ENCODE data around the gene GATAD2B.

GATAD2B gene

DNA sequence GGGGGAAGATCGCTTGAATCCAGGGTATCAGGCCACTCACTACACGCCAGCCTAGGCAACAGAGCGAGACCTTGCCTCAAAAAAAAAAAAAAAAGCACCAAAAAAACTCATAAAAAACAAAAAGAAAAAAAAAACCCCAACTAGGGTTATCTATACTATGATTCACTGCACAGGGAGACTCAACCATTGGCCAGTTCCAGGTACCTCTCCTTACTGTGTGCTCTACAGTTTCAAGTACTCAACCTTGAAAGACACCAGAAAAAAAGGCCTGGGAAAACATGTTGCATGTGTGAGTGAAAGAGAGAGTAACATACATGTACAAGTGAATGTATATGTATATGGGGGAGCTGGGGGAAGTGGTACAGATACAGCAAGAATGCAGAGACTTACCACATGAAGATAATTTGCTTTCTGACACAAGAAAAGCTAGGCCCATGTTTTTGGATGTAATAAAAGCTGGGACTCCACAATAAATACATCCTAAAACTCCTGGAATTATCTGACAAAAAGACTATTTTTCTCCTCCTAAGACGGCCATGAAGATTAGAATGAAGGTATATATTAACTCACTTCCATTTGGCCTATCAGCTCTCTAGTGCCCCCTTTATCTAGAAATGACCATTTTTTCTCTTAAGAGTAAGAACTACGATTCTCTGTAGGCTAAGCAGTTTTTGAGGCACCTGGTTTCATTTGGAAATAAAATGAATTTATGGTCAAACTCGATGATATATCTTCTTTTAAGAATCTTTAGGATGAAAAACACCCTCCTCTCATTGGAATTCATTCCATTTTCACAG is 95.4 kb downstream of the GATAD2B start:
- no peak for DNase-seq

DNA sequence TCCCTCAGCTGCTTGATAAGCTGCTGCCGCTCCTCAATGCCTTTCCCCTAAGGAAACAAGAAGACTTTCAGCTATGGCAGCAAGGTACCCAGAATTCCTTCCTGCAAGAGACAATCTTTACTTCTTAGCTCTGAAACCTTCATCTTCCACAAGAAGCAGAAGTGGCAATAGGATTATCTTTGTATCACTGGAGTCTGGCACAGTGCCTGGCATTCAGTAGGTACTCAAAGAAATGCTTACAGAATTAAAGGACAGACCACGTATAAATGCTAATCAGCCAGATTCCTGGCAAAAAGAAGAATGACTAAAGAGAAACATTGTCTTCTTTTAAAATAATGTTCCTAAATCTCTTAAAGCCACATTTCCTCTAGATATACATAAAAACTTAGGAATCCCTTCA is 103.9 kb downstream of the GATAD2B start:
- no peak for DNase-seq

DNA sequence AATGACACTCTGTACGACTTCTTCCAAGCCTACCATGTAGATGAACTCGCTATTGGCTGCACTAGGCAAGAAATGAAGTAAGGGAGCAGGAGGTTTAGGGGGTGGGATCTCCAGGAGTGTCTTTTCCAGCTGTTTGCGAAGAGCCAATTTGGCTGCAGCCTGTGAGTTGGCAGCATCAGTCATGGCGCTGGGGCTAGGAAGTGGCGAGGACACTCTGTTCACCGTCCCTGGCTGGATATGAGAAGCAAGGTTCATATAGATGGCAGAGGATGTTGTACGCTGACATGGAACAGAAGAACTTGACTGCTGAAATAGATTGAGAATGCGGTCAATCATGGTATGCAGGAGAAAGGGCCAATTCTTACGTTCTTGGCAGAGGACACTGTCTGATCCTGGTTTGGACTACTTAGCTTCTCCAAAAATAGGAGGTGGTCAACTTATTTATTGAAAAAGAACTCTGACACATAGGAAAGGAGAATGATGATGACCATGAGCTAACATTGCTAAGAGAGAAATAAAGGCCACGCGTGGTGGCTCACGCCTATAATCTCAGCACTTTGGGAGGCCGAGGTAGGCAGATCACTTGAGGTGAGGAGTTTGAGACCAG is 106.4 kb downstream of the GATAD2B start:
- no peak for DNase-seq

DNA sequence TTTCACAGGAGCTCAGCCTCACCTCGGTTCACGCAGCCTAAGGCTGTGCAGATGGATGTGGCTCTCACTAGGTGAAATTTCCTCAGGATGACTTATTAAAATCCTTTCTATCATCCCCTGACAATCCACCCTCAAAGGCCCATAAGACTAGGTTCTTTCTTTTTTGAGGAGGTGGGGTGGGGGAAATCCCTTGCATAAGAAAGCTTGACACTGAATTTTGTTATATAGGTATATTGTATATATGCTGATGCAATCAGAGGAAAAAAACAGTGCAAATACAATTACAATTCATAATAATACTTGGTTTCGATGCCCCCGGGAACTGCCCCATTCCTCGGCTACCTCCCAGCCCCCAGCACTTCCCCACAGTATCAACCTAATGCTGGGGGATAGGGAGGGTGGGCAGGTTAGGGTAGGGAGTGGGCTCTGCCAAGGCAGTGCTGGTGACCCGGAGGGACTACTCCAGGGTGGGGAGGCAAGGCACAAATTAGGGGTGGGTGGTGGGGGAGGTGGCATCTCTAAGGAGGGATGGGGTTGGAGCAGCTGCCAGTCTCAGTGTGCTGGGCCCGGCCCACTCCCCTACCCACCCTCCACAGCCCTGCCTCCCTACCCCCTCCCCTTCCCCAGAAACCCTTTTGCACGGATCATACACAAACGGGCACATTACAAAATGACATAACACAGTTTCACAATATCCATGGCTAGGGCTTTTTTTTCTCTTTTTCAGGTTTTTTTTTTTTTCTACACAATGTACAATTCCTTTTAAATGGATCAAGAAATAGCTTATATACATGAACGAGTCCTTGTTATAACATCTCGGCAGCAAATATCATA is 116.7 kb downstream of the GATAD2B start:
- no peak for DNase-seq

DNA sequence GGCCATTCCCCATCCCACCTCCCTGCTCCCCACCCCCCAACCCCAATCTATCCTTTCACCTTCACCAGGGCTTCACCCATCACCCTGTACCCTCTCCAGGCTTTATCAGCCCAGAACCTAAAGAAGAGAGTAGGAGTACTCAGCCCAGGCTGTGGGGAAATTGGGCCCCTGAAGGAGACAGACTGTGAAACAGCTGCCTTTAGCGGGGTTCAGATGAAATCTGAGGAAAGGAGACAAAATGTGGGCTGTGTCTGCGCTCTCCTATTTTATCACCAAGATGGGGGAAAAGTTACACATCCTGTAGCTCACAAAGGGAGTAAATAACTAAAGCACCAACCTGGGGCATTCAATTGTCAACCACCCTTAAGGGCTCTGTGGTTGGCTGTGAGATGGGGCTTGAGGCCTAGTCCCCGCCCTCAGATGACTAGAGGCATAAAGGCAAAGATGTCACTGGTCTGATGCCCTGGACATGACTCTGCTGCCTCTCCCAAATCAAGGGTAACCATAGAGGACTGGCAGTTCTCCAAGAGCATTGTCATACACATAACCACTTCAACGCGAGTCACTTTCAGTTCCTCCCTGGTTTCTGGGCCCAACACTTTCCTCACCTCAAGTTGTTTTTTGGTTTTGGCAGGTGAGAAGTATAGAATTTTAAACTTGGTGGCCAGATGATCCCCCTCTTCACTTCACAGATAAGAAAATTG is 117.6 kb downstream of the GATAD2B start:
- peak; percentile 67 for DNase-seq

DNA sequence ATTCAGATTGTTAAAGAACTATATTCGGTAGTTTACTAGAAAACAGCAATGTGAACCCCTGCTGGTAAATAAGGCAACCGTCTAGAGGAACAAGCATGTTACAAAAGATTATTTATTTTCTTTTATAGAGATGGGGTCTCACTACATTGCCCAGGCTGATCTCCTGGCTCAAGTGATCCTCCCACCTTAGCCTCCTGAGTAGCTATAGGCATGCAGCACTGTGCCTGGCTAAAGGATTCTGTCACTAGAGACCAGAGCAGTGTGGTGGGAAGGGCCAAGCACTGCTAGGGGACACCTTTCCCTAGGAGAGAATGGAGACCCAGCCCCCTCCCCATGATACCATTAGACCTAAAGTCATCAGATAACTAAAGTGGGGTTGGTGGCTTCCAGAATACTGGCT is 118.7 kb downstream of the GATAD2B start:
- DNase-seq = no peak

DNA sequence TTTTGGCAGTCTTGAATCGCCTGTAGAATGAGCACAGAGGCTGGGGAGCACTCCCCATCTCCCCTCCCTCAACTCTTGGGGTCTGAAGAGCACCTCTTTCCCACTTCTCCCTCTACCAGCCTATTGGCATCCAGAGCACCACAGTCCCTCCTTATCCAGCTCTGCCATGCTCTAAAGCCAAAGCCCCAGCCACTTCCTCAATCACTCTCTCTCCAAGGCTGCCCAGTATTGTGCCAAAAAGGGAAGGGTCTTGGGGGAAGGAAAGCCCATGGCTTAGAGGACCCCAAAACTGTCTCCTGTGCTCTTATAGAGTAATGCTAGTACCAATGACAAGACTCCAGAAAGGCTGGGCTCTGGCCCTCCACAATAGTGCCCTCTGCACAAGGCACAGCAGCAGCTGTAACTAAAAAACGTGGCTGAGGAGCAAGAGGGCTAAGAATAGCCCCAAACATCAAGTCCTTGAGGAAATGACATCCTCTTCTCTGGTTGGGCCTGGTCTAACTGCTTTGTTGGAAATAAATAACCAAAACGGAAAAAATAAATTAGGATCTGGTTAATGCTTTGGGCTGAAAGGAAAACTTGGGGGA is 119.2 kb downstream of the GATAD2B start:
- no peak for DNase-seq

DNA sequence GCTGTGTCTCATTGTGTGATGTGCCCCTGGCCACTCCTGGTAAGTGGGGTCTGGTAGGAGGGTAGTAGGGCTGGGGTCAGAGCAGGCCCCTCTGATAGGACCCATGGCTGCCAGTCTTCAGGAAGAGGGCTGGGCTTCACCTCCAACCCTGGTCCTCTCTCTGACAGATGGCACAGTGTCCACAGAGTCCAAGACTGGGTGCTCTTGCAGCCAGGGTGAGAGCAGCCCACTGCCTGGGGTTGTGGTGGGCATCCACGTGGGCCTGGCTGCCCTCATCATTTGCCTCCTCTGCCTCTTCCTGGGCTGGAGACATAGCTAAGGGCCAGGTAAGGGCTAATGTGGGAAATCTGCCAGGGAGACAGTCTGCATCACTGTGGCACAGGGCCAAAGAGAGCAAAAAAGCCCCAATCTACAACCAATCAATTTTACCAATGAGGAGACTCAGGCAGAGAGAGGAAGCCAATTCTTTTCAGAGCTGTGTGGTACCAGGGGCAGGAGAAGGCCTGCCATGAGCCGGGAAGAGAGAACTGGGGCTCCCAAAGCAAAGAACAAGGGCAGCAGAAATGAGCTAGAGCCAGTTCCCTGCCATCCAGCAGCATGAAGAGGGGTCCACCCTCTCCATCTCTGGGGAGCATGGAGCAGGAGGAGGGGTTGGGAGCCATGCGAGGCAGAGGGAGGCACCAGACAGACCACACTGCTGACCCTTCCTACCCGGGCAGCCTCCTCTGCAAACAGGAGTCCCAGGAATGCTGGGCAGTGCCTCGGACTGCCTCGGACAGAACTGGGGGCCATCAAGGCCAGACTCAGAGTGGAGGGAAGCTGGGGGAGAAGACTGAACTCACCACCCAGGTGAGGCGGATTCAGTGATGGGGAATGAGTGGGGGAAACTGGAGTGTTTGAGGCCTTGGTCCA is 120.7 kb downstream of the GATAD2B start:
- no peak for DNase-seq

DNA sequence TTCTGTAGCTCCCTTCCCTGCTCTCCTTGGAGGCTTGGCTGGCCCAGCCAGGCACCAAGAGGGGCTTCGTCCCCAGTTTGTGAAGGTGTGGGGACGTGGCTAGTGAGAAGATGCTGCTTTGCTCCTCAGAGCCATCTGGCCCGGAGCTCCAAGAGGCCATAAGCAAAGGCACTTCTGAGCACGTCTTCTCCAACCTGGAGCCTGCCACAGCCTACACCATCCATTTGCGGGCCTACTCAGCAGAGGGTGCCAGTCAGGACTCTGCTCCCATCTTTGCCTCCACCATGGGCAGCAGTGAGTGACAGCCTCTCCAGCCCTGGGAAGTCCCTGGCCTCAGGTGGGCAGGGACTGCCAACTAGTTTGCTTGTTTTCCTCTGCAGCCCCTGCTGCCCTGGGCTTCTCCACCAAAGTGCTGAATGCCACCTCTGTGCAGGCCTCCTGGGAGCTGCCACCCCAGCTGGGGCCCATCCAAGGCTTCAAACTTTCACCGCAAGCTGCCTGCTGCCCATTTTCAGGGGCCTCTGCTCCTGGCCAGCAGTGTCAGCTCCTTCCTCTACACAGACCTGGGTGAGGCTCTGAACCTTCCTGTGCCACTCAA is 121.6 kb downstream of the GATAD2B start:
- DNase-seq = no peak

DNA sequence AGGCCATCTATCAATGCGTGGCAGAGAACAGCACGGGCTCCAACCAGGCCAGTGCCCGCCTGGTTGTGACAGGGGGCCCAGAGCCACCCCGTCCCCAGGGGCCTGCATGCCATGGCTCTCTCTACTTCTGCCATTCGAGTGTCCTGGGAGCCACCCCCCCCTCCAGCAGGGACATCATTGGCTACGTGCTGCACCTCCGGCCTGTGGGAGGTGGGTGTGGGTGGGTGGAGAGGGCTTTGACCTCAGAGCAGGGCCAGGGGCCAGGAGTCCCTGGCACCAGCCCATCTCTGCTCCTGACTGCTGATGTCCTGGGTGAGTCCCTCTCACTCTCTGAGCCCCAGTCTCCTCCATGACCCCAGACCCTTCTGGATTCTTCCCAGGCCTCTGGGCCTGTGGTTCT is 122.3 kb downstream of the GATAD2B start:
- no peak for DNase-seq

DNA sequence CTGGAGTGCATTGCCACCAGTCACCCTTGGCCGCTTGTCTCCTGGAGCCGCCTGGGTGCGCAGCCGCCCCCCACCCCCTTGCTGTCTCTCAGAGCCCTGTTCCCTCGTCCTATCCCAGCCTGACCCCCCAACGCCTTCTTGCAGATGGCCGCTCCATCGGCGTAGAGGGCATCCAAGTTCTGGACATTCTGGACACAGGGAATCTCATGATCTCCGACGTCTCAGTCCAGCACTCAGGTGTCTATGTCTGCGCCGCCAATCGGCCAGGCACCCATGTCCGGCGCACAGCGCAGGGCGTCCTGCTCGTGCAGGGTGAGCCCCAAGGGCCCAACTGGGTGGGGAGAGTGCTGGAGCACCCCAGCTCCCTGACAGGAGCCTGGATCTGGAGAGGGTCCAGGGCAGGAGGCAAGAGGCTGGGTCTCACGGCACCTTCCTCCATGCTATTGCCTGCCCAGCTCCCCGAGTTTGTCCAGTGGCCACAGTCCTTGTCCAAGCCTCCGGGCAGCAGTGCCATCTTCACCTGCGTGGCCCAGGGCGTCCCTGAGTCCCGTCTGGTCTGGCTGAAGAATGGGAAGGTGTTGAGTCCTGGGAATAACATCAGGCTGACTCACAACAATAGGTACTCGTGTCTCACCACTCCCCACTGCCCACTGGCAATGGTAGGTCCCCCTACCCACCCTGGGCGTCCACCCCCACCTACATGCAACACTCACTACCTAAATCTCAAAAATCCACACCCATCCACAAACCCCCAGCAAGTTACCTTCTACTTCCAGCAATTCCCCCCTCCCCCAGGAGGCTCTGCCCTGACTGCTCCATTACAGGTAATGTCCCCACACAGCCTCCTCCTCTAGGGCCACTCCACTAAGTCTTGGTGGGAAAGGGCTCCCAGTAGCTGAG is 123.0 kb downstream of the GATAD2B start:
- no peak for DNase-seq

DNA sequence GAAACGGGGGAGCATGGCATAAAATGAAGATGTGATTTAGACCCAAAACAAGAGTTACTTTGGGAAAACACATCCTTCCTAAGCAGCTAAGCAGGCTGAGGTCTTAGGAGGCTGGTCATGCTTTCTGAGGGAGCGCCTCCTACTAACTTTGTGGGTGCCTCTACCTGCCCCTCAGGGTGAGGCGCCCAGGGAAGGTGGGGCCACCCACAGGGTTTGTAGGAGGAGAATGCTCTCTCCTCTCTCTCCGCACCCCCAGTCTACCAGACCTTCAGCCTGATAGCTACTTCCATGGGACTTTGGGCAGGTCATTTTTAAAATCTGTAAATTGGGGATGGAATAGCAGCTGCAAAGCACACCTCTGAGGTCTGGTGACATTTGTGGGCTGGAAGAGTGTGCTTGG is 123.8 kb downstream of the GATAD2B start:
- DNase-seq = no peak

DNA sequence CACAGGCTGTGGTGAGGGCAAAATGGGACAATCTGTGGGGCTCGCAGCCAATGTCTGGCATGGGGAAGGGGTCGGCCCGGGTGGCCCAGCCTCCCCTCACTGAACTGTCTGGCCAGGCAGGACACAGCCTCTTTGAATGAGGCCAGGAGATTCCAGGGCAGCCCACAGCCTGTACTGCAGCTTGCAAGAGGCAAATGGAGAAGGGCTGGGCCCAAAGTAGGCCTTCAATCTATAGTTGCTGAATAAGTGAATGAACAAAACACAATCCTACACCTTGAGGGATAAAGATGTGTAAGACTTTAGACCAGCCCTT is 124.3 kb downstream of the GATAD2B start:
- no peak for DNase-seq

DNA sequence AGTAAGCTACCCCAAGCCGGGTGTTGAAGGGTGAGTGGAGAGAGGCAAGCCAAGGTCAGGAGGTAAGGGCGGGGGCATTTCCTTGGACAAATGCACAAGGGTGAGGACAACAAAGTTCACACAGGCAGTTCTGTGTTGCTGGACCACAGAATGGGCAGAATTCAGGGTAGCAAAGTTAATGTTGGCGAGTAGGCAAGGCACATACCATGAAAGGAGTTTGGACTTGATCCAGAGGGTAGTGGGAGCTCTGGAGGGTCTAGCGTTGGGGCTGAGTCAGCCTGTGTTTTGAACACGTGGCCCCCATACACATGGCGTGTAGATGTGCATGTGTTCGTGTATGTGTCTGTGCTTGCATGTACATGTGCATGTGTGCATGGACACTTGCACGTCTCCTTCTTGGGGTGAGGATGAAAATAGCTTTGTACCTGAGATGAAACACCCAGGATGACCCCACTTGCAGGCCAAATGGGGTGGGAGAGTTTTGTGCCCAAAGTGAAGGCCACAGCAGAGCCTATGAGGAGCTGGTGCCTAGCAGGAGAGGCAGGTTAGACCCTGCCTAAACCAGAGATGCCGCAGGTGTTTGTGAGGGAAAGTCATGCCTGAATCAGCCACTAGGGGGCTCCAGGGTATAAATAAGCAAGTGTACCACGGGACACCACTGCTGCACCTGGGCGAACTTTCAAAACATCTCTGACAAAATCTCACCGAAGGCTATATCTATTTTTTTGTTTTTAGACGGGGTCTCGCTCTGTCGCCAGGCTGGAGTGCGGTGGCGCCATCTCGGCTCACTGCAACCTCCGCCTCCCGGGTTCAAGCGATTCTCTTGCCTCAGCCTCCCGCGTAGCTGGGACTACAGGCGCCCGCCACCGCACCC is 125.7 kb downstream of the GATAD2B start:
- peak; percentile 91 for DNase-seq

DNA sequence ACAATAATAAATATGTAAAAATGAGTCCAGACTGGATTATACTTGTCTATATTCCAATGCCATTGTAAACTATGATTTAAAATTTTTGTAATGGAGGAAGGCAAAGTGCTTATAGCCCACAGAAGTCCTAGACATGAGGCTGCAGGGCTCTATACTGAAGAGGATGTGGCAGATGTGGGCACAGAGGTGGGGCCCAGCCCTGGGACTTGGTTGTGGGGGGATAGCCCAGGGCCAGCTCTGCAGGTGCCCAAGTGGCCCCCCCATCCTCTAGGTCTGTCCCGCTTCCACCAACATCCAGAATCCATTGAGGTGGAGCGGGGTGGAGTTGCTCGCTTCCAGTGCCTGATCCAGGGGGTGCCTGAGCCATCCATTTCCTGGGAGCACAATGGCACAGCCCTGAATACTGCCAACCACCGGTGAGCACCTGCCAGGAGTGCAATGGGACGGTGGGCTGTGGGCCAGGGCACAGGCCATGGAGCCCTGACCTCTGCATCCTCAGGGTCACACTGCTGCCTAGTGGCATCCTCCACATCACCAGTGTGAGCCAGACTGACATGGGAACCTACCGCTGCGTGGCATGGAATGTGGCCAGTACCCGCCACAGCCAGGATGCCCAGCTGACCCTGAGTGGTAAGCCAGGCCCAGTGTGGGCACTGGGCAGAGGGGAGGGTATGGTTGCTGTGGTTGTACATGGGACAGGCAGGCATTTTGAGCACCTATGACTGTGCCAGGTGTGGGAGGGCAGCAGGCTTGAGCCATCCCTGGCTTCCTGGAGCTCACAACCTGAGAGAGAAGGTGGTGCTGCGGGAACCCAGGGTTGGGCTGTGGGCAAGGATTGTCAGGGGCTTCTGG is 126.6 kb downstream of the GATAD2B start:
- no peak for DNase-seq

DNA sequence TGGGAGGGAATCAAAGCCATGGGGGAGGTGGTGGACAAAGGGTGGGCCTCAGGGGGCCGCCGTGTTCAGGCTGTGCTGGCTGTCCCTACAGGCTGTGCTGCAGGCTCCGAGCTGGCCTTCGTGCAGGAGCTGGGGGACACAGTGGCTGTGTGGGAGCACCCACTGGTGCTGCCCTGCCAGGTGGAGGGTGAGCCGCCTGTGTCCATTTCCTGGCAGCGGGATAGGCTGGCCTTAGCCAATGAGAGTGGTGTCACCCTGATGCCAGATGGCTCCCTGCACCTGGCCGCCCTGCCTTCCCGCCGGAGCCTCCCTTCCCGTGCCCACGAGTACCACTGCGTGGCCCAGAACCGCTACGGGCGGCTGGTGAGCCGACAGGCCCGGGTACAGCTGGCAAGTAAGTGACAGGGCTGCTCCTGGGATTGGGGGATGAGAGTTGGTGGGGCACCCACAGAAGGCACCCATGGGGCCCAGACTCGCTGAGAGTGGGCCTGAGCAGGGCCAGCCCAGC is 127.4 kb downstream of the GATAD2B start:
- DNase-seq = no peak

DNA sequence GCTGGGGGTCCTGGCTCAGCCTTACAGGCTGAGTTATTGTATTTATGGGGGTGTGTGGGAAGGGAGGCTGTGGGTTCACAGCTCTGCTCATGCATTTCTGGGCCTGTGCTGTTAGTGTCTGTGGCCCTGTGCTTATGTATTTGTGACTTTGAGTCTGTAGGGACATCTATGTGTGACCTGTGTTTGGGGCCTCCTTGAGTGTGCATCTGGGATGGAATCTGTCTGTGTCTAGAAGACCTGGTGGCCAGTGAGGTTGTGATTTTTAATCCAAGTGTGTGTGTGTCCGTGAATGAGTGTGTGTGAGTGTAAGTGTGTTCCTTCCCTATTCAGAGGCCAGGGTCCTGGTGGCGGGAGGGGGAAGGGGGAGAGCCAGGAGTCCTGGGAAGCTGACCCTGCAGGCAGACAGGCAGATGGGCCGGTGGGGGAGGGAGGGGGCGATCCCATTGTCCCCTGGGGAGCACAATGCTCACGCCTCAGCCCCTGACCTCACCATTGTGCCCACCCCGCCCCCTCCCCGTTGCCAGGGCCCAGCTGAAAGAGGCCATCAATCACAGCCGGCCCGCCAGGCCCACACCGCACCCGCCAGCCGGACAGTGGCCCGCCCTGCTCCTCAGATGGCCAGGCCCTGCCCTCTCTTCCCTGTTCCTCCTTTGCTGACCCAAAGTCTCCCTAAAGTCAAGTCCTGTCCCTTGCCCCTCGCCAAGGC is 128.0 kb downstream of the GATAD2B start:
- no peak for DNase-seq
